Measurements from ENCODE around the gene ZNF76. TPM values are rescaled to one million over a fixed set of nuclear protein-coding genes. Genes with fewer than 3 reads are reported as not detected.

ZNF76 gene
- total RNA-seq (10 to 100 TPM; 46.1 to 53.4 TPM), total RNA-seq (18.8 to 83.8 (median 52.2) reads per million in 172 experiments)
- polyA plus RNA-seq (2013, experiment 1 of 2) = 43.5 TPM
- polyA plus RNA-seq (2013, experiment 2 of 2) = 52.9 TPM

- Histone ChIP-seq H3K9me3 (ENCODE audit: control insufficient read depth in 1 of 2, insufficient read depth in 1 of 2, low read length in 2 of 2) (no peaks in the 10 kb centered on the region), H3K27ac (ENCODE audit: low read depth in 1 of 2, low read length in 2 of 2) (peak within 1 kb of the TSS; percentile 93 to 97), H3K4me3 (ENCODE audit: low read length) (peak within 1 kb of the TSS; percentile 97), H3K4me1 (ENCODE audit: insufficient read depth, low read length) (peaks cover 31% of the 10 kb centered on the region), H3K27me3 (ENCODE audit: control insufficient read depth in 1 of 2, insufficient read depth in 2 of 2, low read length in 2 of 2) (no peaks in the 10 kb centered on the region), H3K36me3 (ENCODE audit: insufficient read depth, low read length) (no peaks in the 10 kb centered on the region)
- intact Hi-C loops (cut with DNase I, micrococcal nuclease) = loop anchor here in 1 of 2 experiments (10.0 kb wide), 1 partner anchor 375 kb away; the partner anchor contains the start of genes ANKS1A and TAF11
- no peaks in the 10 kb centered on the region for H3K9me3 Mint-ChIP-seq
- no peaks in the 10 kb centered on the region for H3K27me3 Mint-ChIP-seq
- H3K36me3 Mint-ChIP-seq (ENCODE audit: low read depth) = peaks cover 15% of the 10 kb centered on the region
- H3K4me3 Mint-ChIP-seq = peak within 1 kb of the TSS; percentile 98
- peaks cover 61% of the 10 kb centered on the region for H3K4me1 Mint-ChIP-seq (ENCODE audit: low read depth)
- ATAC-seq (ENCODE audit: poor library complexity) = peak; percentile 73
- peak; percentile 76 to 98 (median 91) for DNase-seq
- ChIA-PET POLR2A (interaction anchor here (0.7 to 2.0 kb wide), 24 partner anchors 9 to 1023 kb away, joined by 3 to 14 read pairs (median 4); partner anchors contain the start of genes ANKS1A, BLTP3A, BRPF3 and DEF6), CTCF (interaction anchor here (0.7 to 1.3 kb wide), 7 partner anchors 14 to 208 kb away, joined by 3 to 4 read pairs (median 3); no protein-coding TSS in a partner anchor)
- peak within 1 kb of the TSS; percentile 98 for H3K27ac Mint-ChIP-seq
- TF ChIP-seq CTCF (IDR thresholded peaks at IDR 0.05) = no peak
Measured at GRCh38 chr6:35259194-35259947, at the start of gene ZNF76. Gene ZNF76, plus strand, starts transcription at chr6:35259735. Its CDS starts 21,417 bp downstream, at chr6:35281152.

DNA sequence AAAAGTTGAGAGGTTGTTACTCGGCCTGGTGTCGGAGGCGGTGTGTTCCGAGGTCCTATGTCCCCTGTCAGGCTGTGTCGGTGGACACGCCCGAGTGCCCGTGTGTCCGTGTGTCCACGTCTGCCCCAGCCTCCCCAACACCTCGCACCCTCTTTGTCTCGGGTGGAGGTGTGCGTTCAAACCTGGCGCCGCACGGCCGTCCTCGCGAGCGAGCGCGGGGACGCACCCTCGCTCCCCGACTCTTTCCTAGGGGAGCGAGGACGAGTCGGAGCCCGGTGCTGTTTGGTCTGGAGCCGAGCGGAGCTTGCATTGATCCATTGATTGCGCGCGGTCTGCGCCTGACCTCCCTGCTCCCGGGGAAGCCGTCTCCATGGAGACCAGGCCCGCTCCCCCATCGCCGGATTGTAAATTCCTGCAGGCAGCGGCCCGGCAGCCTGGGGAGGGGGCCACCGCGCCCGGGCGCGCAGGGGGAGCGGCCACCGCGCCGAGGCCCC is 46.2 kb upstream of the ZNF76 start:
- H3K9me3 ChIP-seq (ENCODE audit: control insufficient read depth in 1 of 2, insufficient read depth in 1 of 2, low read length in 2 of 2) = no peaks in the 10 kb centered on the region
- TF ChIP-seq CTCF (IDR thresholded peaks at IDR 0.05) = no peak
- H3K4me3 ChIP-seq (ENCODE audit: low read length) = no peak overlapping the region
- Mint-ChIP-seq H3K36me3 (ENCODE audit: low read depth) (no peaks in the 10 kb centered on the region), H3K9me3 (no peaks in the 10 kb centered on the region), H3K4me3 (peak overlapping the region; percentile 70), H3K27me3 (peaks cover 86% of the 10 kb centered on the region), H3K27ac (no peak overlapping the region), H3K4me1 (ENCODE audit: low read depth) (peaks cover 5% of the 10 kb centered on the region)
- peaks cover 14% of the 10 kb centered on the region for H3K4me1 ChIP-seq (ENCODE audit: insufficient read depth, low read length)
- no peaks in the 10 kb centered on the region for H3K36me3 ChIP-seq (ENCODE audit: insufficient read depth, low read length)
- no peak overlapping the region for H3K27ac ChIP-seq (ENCODE audit: low read depth in 1 of 2, low read length in 2 of 2)
- H3K27me3 ChIP-seq (ENCODE audit: control insufficient read depth in 1 of 2, insufficient read depth in 2 of 2, low read length in 2 of 2) = peaks cover 59 to 69% of the 10 kb centered on the region in 2 experiments
- ATAC-seq (ENCODE audit: poor library complexity) (no peak), DNase-seq (no peak)
- CTCF ChIA-PET = no interaction called here
- intact Hi-C loops (cut with DNase I, micrococcal nuclease) = no loop called here
- POLR2A ChIA-PET = no interaction called here

GRCh38 chr6:35213824-35214756 is 45.4 kb upstream of the ZNF76 start, which contains the start of gene SCUBE3:
Gene SCUBE3, plus strand, starts transcription at chr6:35213956. Its CDS starts 463 bp downstream, at chr6:35214419.
- no peak for ATAC-seq (ENCODE audit: poor library complexity)
- peak in 4 of 14 experiments; percentile 6 to 32 (median 21) for DNase-seq
- no peaks in the 10 kb centered on the region for H3K36me3 ChIP-seq (ENCODE audit: insufficient read depth, low read length)
- Mint-ChIP-seq H3K4me1 (ENCODE audit: low read depth) (peaks cover 5% of the 10 kb centered on the region), H3K4me3 (peak within 1 kb of the TSS; percentile 70), H3K27me3 (peaks cover 85% of the 10 kb centered on the region), H3K27ac (no peak within 1 kb of the TSS), H3K9me3 (no peaks in the 10 kb centered on the region), H3K36me3 (ENCODE audit: low read depth) (no peaks in the 10 kb centered on the region)
- peaks cover 54 to 69% of the 10 kb centered on the region in 2 experiments for H3K27me3 ChIP-seq (ENCODE audit: control insufficient read depth in 1 of 2, insufficient read depth in 2 of 2, low read length in 2 of 2)
- H3K9me3 ChIP-seq (ENCODE audit: control insufficient read depth in 1 of 2, insufficient read depth in 1 of 2, low read length in 2 of 2) = no peaks in the 10 kb centered on the region
- peaks cover 14% of the 10 kb centered on the region for H3K4me1 ChIP-seq (ENCODE audit: insufficient read depth, low read length)
- intact Hi-C loops (cut with DNase I, micrococcal nuclease) = no loop called here
- no peak within 1 kb of the TSS for H3K27ac ChIP-seq (ENCODE audit: low read depth in 1 of 2, low read length in 2 of 2)
- CTCF ChIA-PET = no interaction called here
- peak within 1 kb of the TSS; percentile 47 for H3K4me3 ChIP-seq (ENCODE audit: low read length)
- POLR2A ChIA-PET = no interaction called here
- TF ChIP-seq CTCF (IDR thresholded peaks at IDR 0.05) = no peak

Data from CD4-positive, alpha-beta T cell (primary cell).